AG09319 (cell line): ENCODE data around the gene EFCAB5.
"Not testable (repeated sequence)": the region's sequence is repeated elsewhere in the genome, so short reads cannot be mapped to it uniquely, and the experiment has no call there.

ENCODE experiments used
- DNase-seq: peaks from one replicate; pipeline ENCODE4 v3.0.0-alpha.2; 2010; ENCODE audit warnings: low read depth; ENCODE audit errors: extremely low read depth
- TF ChIP-seq, protein P1 (sequence below): IDR thresholded peaks from 2 replicates; pipeline ENCODE4 v1.5.1; 2011; ENCODE audit warnings: low read depth, mild to moderate bottlenecking, inconsistent platforms, low read length, moderate library complexity

The EFCAB5 gene

DNA sequence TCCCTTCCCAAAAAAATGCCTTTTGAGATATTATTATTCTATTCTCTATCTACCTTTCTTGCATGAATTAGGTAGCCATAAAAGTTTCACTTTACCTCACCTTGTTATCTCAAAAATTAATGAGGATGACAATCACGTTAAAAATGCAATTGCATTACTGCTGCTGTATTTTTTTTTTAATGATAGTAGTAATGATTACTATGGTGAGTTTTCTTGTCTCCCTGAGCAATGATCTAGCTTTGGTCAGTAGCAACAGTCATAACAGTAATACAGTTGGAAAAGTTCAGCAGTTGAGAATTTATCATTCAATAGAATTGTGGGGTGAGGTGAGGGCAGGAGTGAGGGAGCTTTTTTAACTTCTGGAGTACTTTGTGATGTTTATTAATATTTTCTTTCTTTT lies at the start of gene EFCAB5:
EFCAB5 (plus strand) TSS at position 301 of the 400 bp plus-strand sequence. CDS start 163 bp downstream, outside the sequence.
- TF ChIP-seq, protein P1, sequence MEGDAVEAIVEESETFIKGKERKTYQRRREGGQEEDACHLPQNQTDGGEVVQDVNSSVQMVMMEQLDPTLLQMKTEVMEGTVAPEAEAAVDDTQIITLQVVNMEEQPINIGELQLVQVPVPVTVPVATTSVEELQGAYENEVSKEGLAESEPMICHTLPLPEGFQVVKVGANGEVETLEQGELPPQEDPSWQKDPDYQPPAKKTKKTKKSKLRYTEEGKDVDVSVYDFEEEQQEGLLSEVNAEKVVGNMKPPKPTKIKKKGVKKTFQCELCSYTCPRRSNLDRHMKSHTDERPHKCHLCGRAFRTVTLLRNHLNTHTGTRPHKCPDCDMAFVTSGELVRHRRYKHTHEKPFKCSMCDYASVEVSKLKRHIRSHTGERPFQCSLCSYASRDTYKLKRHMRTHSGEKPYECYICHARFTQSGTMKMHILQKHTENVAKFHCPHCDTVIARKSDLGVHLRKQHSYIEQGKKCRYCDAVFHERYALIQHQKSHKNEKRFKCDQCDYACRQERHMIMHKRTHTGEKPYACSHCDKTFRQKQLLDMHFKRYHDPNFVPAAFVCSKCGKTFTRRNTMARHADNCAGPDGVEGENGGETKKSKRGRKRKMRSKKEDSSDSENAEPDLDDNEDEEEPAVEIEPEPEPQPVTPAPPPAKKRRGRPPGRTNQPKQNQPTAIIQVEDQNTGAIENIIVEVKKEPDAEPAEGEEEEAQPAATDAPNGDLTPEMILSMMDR, result no peak

DNA sequence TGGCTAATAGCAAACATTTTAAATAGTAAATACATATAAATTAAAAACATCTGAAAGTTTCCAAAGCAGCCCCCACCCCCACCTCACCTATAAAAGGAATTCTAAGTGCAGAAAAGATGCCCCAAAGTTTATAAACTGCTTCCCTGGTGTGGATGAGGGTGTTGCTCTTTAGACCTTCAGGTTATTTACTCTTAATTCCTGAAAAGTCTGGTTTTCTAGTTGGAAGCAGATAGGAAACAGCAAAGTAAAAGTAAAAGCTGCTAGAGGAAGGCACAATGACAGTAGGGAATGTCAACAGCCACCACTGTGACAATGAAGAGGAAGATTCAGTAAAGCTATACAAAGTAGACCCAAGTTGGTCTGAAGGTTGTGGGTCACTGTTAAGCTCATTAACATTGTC lies 49.2 kb upstream of the EFCAB5 start:
- TF ChIP-seq, protein P1, result no peak
- no peak for DNase-seq

More for the DNA sequence above, at the start of gene EFCAB5:
- no peak for DNase-seq

DNA sequence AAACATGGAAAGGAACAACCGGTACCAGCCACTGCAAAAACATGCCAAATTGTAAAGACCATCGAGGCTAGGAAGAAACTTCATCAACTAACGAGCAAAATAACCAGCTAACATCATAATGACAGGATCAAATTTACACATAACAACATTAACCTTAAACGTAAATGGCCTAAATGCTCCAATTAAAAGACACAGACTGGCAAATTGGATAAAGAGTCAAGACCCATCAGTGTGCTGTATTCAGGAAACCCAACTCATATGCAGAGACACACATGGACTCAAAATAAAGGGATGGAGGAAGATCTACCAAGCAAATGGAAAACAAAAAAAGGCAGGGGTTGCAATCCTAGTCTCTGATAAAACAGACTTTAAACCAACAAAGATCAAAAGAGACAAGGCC lies 44.3 kb upstream of the EFCAB5 start:
- not testable (repeated sequence) for DNase-seq

DNA sequence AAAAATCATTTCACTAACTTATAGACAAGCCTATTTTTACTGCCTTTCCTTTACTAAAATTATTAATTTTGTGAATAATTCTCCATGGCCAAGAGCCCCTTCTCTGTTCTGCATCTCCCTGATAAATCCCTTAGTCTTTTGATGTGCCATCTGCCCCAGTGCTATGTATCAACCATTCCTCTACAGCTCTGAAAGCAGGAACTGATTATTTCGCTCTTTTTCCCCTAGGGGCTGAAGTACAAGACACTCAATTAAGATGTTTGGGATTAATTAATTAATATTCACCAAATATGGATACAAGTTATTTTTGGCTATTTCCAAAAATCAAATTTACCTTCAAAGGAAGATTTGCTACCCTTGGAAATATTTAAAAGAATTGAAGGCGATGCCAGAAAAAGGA lies 38.0 kb upstream of the EFCAB5 start:
- no peak for DNase-seq
- TF ChIP-seq, protein P1, result no peak

DNA sequence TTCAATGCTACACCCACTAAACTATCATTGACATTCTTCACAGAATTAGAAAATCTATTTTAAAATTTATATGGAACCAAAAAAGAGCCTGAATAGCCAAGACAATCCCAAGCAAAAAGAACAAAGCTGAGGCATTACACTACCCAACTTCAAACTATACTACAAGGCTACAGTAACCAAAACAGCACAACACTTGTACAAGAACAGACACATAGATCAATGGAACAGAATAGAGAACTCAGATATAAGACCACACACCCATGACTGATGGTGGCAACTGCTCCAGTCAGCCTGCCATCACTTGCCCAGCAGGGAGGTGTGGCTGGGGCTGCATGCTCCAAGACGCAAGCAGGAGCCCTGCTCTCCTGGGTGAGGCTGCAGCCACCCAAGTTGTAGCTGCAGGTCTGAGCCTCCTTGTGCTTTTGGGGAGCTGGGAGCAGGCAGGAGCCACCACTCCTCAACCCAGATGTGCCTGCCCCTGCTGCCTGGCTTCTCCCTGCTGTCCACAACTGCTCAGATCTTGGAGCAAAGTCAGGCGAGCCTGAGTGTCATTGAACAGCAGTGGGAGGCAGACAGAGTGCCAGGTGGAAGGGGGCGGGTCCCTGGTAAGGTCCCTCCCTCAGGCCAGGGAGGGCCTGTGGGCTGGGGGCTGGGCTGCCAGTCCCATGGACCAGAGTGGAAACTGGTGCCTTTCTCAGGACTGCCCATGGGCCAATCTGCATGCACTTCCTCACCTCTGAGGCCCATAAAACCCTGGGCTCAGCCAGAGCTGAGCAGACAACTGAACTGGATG lies 36.2 kb upstream of the EFCAB5 start:
- DNase-seq, result no peak
- TF ChIP-seq, protein P1, result no peak

DNA sequence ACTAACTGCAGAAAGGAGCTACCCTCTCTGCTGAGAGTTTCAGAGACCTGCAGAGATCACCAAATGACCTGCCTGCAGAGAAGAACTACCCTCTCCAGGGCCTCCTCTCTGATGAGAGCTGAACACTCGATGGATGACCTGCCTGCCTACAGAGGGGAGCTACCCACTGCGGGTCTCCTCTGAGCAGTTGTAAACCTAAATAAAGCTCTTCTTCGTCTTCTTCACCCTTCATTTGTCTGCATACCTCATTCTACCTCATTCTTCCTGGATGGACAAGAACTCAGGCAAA lies 35.6 kb upstream of the EFCAB5 start:
- DNase-seq, result no peak
- TF ChIP-seq, protein P1, result no peak

DNA sequence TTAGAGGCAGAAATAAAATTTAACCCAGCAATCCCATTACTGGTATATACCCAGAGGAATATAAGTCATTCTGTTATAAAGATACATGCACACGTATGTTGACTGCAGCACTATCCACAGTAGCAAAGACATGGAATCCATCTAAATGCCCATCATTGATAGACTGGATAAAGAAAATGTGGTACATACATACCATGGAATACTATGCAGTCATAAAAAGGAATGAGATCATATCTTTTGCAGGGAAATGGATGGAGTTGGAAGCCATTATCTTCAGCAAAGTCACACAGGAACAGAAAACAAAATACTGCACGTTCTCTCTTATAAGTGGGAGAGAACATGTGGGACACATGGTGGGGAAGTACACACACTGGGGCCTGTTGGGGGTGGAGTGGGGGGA lies 34.5 kb upstream of the EFCAB5 start:
- DNase-seq, result no peak
- TF ChIP-seq, protein P1, result no peak
